Esophagus (tissue), 2 donors: ENCODE measurements around the gene SH2D4B. TPM values are rescaled to one million over a fixed set of nuclear protein-coding genes. Genes with fewer than 3 reads are reported as not detected.
A peak's percentile ranks its signal among the peaks of the same experiment; 100 is the strongest.

Experiments
- H3K27ac ChIP-seq, 2 donors: one replicate each; pipeline ENCODE4 v1.5.1; 2013; ENCODE audit warnings: low read depth in 2 of 2, mild to moderate bottlenecking in 2 of 2, inconsistent platforms in 1 of 2, low read length in 1 of 2, moderate library complexity in 1 of 2
- H3K27me3 ChIP-seq, 2 donors: one replicate each; pipeline ENCODE4 v1.6.1; 2013; ENCODE audit warnings: low read length in 2 of 2, control low read depth in 1 of 2, mild to moderate bottlenecking in 1 of 2; ENCODE audit not compliant: insufficient read depth in 2 of 2, control insufficient read depth in 1 of 2
- H3K36me3 ChIP-seq, 2 donors: one replicate each; pipeline ENCODE4 v1.6.1; 2013; ENCODE audit warnings: low read length in 1 of 2; ENCODE audit not compliant: control insufficient read depth in 2 of 2, insufficient read depth in 2 of 2
- H3K4me1 ChIP-seq, 2 donors: one replicate each; pipeline ENCODE4 v1.6.1; 2013; ENCODE audit warnings: low read length in 1 of 2; ENCODE audit not compliant: control insufficient read depth in 2 of 2, insufficient read depth in 2 of 2
- H3K4me3 ChIP-seq, 2 donors: one replicate each; pipeline ENCODE4 v1.5.1; 2013; ENCODE audit warnings: low read length in 2 of 2, mild to moderate bottlenecking in 2 of 2, low read depth in 1 of 2, moderate library complexity in 1 of 2
- H3K9me3 ChIP-seq, 2 donors: one replicate each; pipeline ENCODE4 v1.6.1; 2013; ENCODE audit warnings: mild to moderate bottlenecking in 2 of 2, low read depth in 1 of 2, low read length in 1 of 2, moderate library complexity in 1 of 2; ENCODE audit not compliant: control insufficient read depth in 2 of 2, insufficient read depth in 1 of 2
- WGBS, 2 donors: extraction: QIAGEN DNeasy Blood & Tissue Kit; methylation state at CpG; one replicate each; pipeline ENCODE4 v1.1.7; 2013; 5-methylcytosine and 5-hydroxymethylcytosine counted together
- polyA plus RNA-seq, 2 donors: library from polyadenylated mRNA; stranded (reverse); fragments of 200-250 nt; gene quantifications; one replicate each; pipeline ENCODE4 v1.2.3, GENCODE V29; 2013
- donor health status: healthy with polysubstance abuse.
- donor health status: Bipolar disorder and iron deficiency.

SH2D4B gene
- polyA plus RNA-seq: under 1 TPM in 1 of 2 donors, not detected in 1; 0.02 TPM

DNA sequence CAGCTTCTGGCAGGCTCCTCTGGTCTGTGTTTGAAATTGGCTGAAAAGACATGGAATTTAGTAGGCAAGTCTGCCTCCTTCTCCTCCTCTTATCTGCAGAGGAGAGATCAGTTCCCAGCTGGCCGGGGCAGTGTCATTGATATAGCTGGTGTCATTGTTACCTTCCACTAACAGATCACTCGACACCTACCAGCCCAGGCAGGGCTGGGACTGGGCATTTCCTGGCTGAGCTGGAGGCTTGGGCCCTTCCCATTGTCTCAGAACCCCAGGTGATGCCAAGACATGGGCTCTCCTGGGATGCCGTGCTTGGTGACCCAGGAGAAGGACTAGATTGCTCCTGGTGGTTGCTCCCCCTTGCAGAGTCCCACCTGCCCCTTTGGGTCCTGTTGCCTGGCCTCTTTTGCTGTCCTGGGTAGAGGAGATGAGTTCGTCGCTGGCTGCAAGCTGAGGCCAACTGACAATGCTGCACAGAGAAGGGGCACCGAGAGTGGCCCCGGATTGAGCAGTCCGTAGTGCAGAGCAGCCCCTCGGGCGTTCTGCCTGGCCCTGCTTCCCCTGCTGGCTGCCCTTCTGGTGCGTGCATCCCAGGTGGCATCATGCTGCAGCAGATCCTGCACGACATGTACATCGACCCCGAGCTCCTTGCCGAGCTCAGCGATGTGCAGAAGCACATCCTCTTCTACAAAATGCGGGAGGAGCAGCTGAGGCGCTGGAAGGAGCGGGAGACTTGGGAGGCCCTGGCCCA lies at the start of gene SH2D4B:
SH2D4B (plus strand) TSS at position 167 of the 745 bp plus-strand sequence; CDS start at position 597, 430 bp downstream.
- peaks cover 3 to 25% of the 10 kb centered on the region in 2 donors for H3K4me1 ChIP-seq
- H3K27me3 ChIP-seq: no peaks in the 10 kb centered on the region
- no peaks in the 10 kb centered on the region for H3K9me3 ChIP-seq
- H3K36me3 ChIP-seq: no peaks in the 10 kb centered on the region
- WGBS, 2 donors: 94 to 95% methylated on average over 17 to 19 of the region's 19 CpGs
- no peak within 1 kb of the TSS for H3K27ac ChIP-seq
- no peak within 1 kb of the TSS for H3K4me3 ChIP-seq

DNA sequence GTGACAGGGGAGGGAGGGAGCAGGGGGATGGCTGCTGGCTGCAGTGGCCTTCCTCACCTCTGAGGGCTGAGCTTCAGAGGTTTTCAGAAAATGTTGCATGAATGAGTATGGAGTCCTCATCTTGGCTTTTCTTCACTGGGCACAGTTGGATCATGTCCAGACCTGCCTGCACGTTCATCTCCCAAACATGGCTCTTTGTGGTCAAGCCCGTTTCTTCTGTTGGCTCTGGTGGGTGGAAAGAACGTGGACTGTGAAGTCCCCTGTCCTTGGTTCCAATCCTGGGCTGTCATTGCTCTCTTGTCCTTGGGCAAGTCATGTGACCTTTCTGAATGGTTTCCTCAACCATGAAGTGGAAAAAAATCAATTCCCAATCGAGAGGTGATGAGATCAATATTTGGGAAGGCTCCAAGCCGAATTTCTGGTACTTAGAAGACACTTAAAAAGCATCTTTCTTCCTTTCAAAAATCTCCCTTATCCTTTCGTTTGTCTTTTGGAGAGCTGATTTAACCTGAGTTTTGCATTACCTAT lies 49.1 kb upstream of the SH2D4B start:
- Histone ChIP-seq H3K27me3 (no peaks in the 10 kb centered on the region), H3K4me3 (no peak overlapping the region), H3K9me3 (no peaks in the 10 kb centered on the region), H3K4me1 (peaks cover 9 to 39% of the 10 kb centered on the region in 2 donors), H3K27ac (peak overlapping the region in 1 of 2 donors; percentile 26), H3K36me3 (peaks cover 16 to 36% of the 10 kb centered on the region in 2 donors)
- WGBS, 2 donors: 56 to 66% methylated on average over 6 of the region's 6 CpGs

DNA sequence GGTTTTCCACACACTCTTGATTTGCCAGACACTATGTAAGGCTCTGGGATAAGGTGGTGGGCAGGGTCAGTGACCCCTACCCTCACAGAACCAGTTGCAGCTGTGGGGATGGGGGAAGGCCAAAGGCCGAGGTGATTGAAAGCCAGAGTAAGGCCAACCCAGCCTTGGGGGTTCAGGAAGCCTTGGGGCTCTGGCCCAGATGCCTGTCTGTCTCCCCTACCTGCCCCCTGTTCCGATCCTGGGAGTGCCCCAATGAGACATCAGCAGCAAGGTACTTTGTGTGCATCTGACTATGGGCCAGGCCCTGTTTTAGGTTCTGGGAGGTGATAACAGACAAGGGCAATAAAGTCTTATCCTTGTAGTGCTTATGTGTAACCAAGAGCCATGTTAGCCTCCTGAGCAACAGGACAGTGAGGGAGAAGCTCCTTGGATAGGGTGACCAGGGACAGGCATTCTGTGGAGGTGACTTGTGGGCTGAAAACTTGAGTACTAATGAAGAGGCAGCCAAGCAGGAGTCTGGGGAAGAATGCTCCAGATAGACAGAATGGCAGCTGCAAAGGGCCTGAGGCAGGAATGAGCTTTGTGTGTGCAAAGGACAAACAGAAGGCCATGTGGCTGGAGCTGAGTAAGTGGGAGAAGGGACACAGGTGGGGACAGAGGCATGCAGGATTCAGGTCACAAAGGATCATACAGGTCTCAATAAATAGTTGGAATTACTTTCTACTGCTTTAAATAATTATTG lies 48.2 kb upstream of the SH2D4B start:
- no peak overlapping the region for H3K27ac ChIP-seq
- 93 to 97% methylated on average over 2 of the region's 2 CpGs for WGBS, 2 donors

DNA sequence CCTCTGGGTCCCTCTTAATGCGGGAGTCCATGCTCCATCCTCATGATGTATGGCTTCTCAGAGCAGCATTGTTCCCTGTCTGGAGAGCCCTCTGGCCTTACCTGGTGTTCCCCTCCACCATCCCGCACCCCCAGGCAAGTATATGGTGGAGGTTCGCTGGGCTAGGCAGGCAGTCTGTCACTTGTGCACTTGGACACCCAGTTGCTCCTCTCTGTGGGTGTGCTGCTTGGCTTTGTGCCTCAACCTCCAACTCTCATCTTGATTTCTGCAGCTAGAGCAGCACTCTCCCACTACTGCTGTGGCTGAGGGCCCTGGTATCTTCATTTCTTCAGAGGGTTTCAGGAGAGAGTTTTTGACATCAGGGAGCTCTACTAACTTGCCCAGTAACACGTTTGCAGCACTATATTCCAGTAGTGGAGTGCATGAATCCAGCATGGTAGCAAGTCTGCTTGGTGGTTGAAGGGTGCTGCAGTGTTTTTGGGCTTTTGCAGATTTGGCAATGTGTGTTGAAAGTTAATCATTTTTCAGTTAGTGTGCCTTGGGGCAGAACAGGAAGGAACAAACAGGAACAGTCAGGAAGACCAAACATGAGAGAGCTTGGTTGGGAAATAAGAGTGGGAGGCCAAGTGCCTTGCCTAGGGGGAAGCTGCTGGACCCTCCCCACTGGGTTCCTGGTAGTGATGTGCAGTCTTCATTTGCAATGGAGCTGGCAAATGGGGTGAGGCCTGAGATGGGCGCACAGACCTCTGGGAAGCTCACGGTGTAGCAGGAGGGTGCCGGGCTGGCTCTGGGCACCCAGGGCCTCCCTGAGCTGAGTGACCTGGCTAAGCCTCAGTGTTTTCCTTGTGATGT lies 46.2 kb upstream of the SH2D4B start:
- peaks cover 6 to 33% of the 10 kb centered on the region in 2 donors for H3K4me1 ChIP-seq
- H3K27me3 ChIP-seq: no peaks in the 10 kb centered on the region
- no peaks in the 10 kb centered on the region for H3K9me3 ChIP-seq
- peaks cover 16 to 31% of the 10 kb centered on the region in 2 donors for H3K36me3 ChIP-seq
- H3K4me3 ChIP-seq: no peak overlapping the region
- peak overlapping the region in 1 of 2 donors; percentile 28 for H3K27ac ChIP-seq
- WGBS, 2 donors: 78 to 85% methylated on average over 7 of the region's 7 CpGs

More for the DNA sequence above, 48.2 kb upstream of the SH2D4B start:
- Histone ChIP-seq H3K4me1 (peaks cover 9 to 42% of the 10 kb centered on the region in 2 donors), H3K9me3 (no peaks in the 10 kb centered on the region), H3K36me3 (peaks cover 16 to 36% of the 10 kb centered on the region in 2 donors), H3K4me3 (no peak overlapping the region), H3K27me3 (no peaks in the 10 kb centered on the region)

DNA sequence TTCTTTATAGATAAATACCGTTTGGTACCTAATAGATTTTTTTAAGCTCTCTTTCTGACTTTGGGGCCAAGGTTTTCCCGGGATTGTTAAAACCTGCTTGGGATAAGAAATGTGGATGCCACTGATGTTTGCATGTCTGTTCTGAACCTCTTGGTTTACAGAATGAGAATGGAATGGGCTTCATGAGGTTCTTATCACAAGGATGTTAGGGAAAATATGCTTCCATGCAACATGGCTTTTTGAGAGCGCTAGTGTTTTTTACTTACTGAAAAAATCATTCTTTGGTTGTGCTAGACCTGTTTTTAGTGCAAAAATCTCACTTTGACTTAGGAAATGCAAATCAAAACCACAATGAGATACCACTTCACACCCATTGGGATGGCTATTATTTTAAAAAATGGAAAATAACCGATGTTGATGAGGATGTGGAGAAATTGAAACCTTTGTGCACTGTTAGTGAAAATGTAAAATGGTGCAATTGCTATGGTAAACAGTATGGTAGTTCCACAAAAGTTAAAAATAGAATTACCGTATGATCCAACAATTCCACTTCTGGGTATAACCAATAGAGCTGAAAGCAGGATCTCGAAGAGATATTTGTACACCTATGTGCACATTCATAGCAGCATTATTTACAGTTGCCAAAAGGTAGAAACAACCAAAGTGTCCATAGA lies 44.7 kb upstream of the SH2D4B start:
- H3K27ac ChIP-seq: peak overlapping the region in 1 of 2 donors; percentile 62
- no peaks in the 10 kb centered on the region for H3K9me3 ChIP-seq
- peaks cover 16 to 29% of the 10 kb centered on the region in 2 donors for H3K36me3 ChIP-seq
- 67 to 74% methylated on average over 6 of the region's 6 CpGs for WGBS, 2 donors
- H3K4me3 ChIP-seq: no peak overlapping the region
- peaks cover 8 to 33% of the 10 kb centered on the region in 2 donors for H3K4me1 ChIP-seq
- no peaks in the 10 kb centered on the region for H3K27me3 ChIP-seq

DNA sequence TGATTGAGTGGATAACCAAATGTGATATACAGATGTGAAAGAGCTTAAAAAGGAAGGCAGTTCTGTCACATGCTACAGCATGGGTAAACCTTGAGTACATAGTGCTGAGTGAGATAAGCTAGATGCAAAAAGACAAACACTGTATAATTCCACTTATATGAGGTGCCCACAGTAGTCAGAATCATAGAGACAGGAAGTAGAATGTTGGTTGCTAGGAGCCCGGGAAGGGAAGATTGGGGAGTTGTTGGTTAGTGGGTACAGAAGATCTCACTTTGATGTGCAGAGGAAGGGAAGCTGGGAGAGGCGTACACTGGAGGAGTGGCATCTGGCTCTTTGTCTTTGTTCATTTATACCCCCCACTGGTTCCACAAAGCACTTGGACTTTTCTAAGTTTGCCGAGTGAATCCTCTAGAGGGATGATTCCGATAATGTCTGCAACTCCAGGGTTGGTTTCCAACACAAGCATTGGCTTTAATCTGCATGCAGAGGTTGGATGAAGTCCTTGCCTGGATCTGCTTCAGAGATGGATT lies 44.1 kb upstream of the SH2D4B start:
- peak overlapping the region; percentile 51 to 62 for H3K27ac ChIP-seq
- H3K36me3 ChIP-seq: peaks cover 16 to 29% of the 10 kb centered on the region in 2 donors
- peaks cover 10 to 33% of the 10 kb centered on the region in 2 donors for H3K4me1 ChIP-seq
- WGBS, 2 donors: 10 to 21% methylated on average over 4 of the region's 4 CpGs
- no peaks in the 10 kb centered on the region for H3K27me3 ChIP-seq
- no peaks in the 10 kb centered on the region for H3K9me3 ChIP-seq
- H3K4me3 ChIP-seq: no peak overlapping the region

DNA sequence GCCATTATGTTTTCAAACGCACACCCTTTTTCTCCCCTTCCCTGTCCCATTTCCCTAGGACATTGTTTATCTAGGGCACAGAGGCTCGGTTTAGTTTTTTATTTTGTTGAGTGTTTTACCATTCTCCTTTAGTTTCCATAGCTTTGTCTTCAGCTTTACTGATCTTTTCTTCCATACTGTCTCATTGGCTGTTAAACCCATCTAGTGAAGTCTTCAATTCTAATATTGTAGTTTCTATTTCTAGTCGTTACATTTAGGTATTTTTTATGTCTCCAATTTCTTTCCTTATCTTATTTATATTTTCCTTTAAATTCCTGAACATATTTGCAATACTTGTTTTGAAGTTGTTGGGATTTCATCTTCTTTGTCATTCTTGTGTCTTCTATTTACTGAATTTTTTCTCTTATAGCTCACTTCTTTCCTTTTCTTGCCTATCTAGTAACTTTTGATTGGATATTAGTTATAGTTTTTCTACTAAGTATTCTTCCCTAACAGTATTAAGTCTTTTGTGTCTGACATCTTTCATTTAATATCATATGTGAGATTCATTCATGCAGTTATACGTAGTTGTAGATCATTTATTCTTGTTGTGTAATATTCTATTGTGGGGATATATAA lies 41.0 kb upstream of the SH2D4B start:
- Histone ChIP-seq H3K27ac (peak overlapping the region in 1 of 2 donors; percentile 92), H3K4me3 (no peak overlapping the region), H3K36me3 (peaks cover 0 to 14% of the 10 kb centered on the region in 2 donors), H3K9me3 (no peaks in the 10 kb centered on the region), H3K27me3 (no peaks in the 10 kb centered on the region), H3K4me1 (peaks cover 18 to 42% of the 10 kb centered on the region in 2 donors)
- 87 to 89% methylated on average over 4 of the region's 4 CpGs for WGBS, 2 donors

DNA sequence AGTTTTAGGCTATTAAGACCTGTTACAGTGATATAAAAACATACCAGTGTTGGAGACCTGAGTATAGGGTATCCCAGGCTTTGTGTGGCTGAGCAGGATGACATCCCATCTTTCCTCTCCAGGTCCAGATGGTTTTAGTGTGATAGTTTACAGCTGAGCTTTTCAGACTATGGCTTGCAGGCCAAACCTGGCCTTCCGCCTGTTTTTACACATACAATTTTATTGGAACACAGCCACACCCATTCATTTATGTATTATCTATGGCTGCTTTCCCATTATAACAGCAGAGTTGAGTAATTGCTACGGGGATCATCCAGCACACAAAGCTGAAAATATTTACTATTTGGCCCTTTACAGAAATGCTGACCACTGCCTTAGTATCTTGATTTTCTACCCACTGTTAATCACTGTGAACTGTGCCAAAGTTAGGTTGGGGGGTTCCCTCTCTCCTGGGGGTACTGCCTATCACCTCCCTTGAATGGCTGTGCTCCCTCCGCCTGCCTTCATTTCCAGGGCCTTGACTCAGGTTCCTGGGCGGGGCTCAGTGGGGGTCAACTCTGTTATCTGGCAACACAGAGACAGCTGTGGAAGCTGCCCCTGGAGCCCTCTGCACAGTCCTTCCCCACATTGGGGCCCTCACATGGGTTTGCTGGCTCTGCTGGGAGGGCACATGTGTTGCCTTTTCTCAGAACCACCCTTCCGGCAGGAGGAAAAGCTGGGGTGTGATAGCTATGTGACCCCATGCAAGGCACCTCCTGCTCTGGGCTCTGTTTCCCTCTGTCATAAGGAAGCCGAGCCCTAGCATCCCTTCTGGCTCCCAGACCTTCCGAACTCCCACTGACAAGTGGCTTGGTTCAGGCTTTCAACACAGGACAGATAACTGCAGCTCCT lies 40.3 kb upstream of the SH2D4B start:
- no peak overlapping the region for H3K4me3 ChIP-seq
- H3K27me3 ChIP-seq: no peaks in the 10 kb centered on the region
- peaks cover 19 to 49% of the 10 kb centered on the region in 2 donors for H3K4me1 ChIP-seq
- H3K27ac ChIP-seq: peak overlapping the region; percentile 92 to 97
- peaks cover 0 to 12% of the 10 kb centered on the region in 2 donors for H3K36me3 ChIP-seq
- H3K9me3 ChIP-seq: no peaks in the 10 kb centered on the region
- WGBS, 2 donors: 44 to 52% methylated on average over 7 of the region's 7 CpGs
